IPS-20b (cell line): ENCODE data around the gene FERMT2.
A peak's percentile ranks its signal among the peaks of the same experiment; 100 is the strongest.

ENCODE experiments used
- H3K27ac ChIP-seq: one replicate; pipeline ENCODE4 v1.5.1; 2013; ENCODE audit warnings: low read length
- H3K27me3 ChIP-seq: 2 replicates; pipeline ENCODE4 v1.6.1; 2013; ENCODE audit warnings: mild to moderate bottlenecking, low read length, inconsistent platforms; ENCODE audit not compliant: insufficient read depth
- H3K36me3 ChIP-seq: 2 replicates; pipeline ENCODE4 v1.6.1; 2013; ENCODE audit warnings: low read depth, mild to moderate bottlenecking, inconsistent platforms, low read length, moderate library complexity; ENCODE audit not compliant: insufficient read depth
- H3K4me1 ChIP-seq: 2 replicates; pipeline ENCODE4 v1.6.1; 2013; ENCODE audit warnings: mild to moderate bottlenecking, control low read depth, inconsistent platforms, low read length, moderate library complexity; ENCODE audit not compliant: insufficient read depth
- H3K4me3 ChIP-seq: 2 replicates; pipeline ENCODE4 v1.5.1; 2013; ENCODE audit warnings: mild to moderate bottlenecking, low read length, inconsistent platforms
- H3K9ac ChIP-seq: 2 replicates; pipeline ENCODE4 v1.6.1; 2013; ENCODE audit warnings: low read depth, mild to moderate bottlenecking, inconsistent platforms, low read length, moderate library complexity
- H3K9me3 ChIP-seq: 2 replicates; pipeline ENCODE4 v1.6.1; 2013; ENCODE audit warnings: mild to moderate bottlenecking, low read depth, low read length, inconsistent platforms; ENCODE audit not compliant: insufficient read depth

Gene FERMT2

GRCh38 chr14:52960627-52961026 lies 9.8 kb upstream of the FERMT2 start:
- Histone ChIP-seq H3K27ac (no peak overlapping the region), H3K9me3 (no peaks in the 10 kb centered on the region; the same call in none of the 2 replicates), H3K36me3 (no peaks in the 10 kb centered on the region), H3K4me3 (no peak overlapping the region), H3K9ac (no peak overlapping the region), H3K27me3 (no peaks in the 10 kb centered on the region), H3K4me1 (no peaks in the 10 kb centered on the region)

GRCh38 chr14:52954346-52955214 lies 3.7 kb upstream of the FERMT2 start:
- H3K4me1 ChIP-seq, result peaks cover 29% of the 10 kb centered on the region
- no peak overlapping the region for H3K27ac ChIP-seq
- H3K9me3 ChIP-seq, result no peaks in the 10 kb centered on the region; the same call in 1 of the 2 replicates
- peak overlapping the region; percentile 41; the same call in 1 of the 2 replicates for H3K9ac ChIP-seq
- H3K27me3 ChIP-seq, result no peaks in the 10 kb centered on the region
- no peaks in the 10 kb centered on the region for H3K36me3 ChIP-seq
- H3K4me3 ChIP-seq, result no peak overlapping the region

- Histone ChIP-seq H3K9ac (peak overlapping the region; percentile 92), H3K36me3 (peaks cover 16% of the 10 kb centered on the region), H3K27ac (peak overlapping the region; percentile 77), H3K27me3 (no peaks in the 10 kb centered on the region), H3K4me3 (peak overlapping the region; percentile 75), H3K4me1 (peaks cover 43% of the 10 kb centered on the region), H3K9me3 (no peaks in the 10 kb centered on the region)
Observed at GRCh38 chr14:52951681-52952554, 1.1 kb upstream of the FERMT2 start.

GRCh38 chr14:52950410-52950897 lies 396 bp downstream of the FERMT2 start:
- Histone ChIP-seq H3K36me3 (peaks cover 20% of the 10 kb centered on the region), H3K9ac (peak overlapping the region; percentile 94; the same call in 1 of the 2 replicates), H3K4me3 (peak overlapping the region; percentile 99), H3K4me1 (peaks cover 43% of the 10 kb centered on the region), H3K9me3 (no peaks in the 10 kb centered on the region), H3K27ac (peak overlapping the region; percentile 69), H3K27me3 (no peaks in the 10 kb centered on the region)

- Histone ChIP-seq H3K4me1 (peaks cover 38% of the 10 kb centered on the region), H3K9me3 (no peaks in the 10 kb centered on the region), H3K36me3 (peaks cover 20% of the 10 kb centered on the region), H3K27me3 (no peaks in the 10 kb centered on the region), H3K4me3 (peak overlapping the region; percentile 99), H3K27ac (peak overlapping the region; percentile 69), H3K9ac (peak overlapping the region; percentile 94)
Observed at GRCh38 chr14:52949711-52950409, 990 bp downstream of the FERMT2 start.

GRCh38 chr14:52949249-52949648 lies 1.6 kb downstream of the FERMT2 start:
- Histone ChIP-seq H3K9me3 (no peaks in the 10 kb centered on the region), H3K36me3 (peaks cover 20% of the 10 kb centered on the region), H3K9ac (peak overlapping the region; percentile 94; the same call in 1 of the 2 replicates), H3K4me3 (peak overlapping the region; percentile 99), H3K4me1 (peaks cover 31% of the 10 kb centered on the region), H3K27ac (no peak overlapping the region), H3K27me3 (no peaks in the 10 kb centered on the region)

GRCh38 chr14:52948836-52949235 lies 2.0 kb downstream of the FERMT2 start:
- H3K27ac ChIP-seq, result no peak overlapping the region
- H3K9me3 ChIP-seq, result no peaks in the 10 kb centered on the region
- peak overlapping the region; percentile 99 for H3K4me3 ChIP-seq
- peaks cover 27% of the 10 kb centered on the region for H3K4me1 ChIP-seq
- H3K27me3 ChIP-seq, result no peaks in the 10 kb centered on the region
- peak overlapping the region; percentile 94; the same call in 1 of the 2 replicates for H3K9ac ChIP-seq
- peaks cover 20% of the 10 kb centered on the region for H3K36me3 ChIP-seq

- no peaks in the 10 kb centered on the region for H3K9me3 ChIP-seq
- H3K9ac ChIP-seq, result peak overlapping the region; percentile 94; the same call in 1 of the 2 replicates
- H3K4me1 ChIP-seq, result peaks cover 25% of the 10 kb centered on the region
- H3K27me3 ChIP-seq, result no peaks in the 10 kb centered on the region
- no peak overlapping the region for H3K27ac ChIP-seq
- peak overlapping the region; percentile 99; the same call in 1 of the 2 replicates for H3K4me3 ChIP-seq
- H3K36me3 ChIP-seq, result peaks cover 20% of the 10 kb centered on the region
Observed at GRCh38 chr14:52948039-52948438, 2.8 kb downstream of the FERMT2 start.

GRCh38 chr14:52944254-52944653 lies 6.6 kb downstream of the FERMT2 start:
- Histone ChIP-seq H3K4me3 (no peak overlapping the region), H3K27me3 (no peaks in the 10 kb centered on the region), H3K36me3 (peaks cover 20% of the 10 kb centered on the region), H3K27ac (no peak overlapping the region), H3K4me1 (peaks cover 12% of the 10 kb centered on the region), H3K9ac (no peak overlapping the region), H3K9me3 (no peaks in the 10 kb centered on the region)

- Histone ChIP-seq H3K27ac (no peak overlapping the region), H3K27me3 (no peaks in the 10 kb centered on the region), H3K36me3 (no peaks in the 10 kb centered on the region), H3K9me3 (no peaks in the 10 kb centered on the region), H3K4me1 (no peaks in the 10 kb centered on the region; the same call in 1 of the 2 replicates), H3K4me3 (no peak overlapping the region), H3K9ac (no peak overlapping the region)
Observed at GRCh38 chr14:52939427-52939826, 11.4 kb downstream of the FERMT2 start.

GRCh38 chr14:52937869-52938268 lies 13.0 kb downstream of the FERMT2 start:
- Histone ChIP-seq H3K4me1 (no peaks in the 10 kb centered on the region; the same call in 1 of the 2 replicates), H3K9me3 (no peaks in the 10 kb centered on the region), H3K27me3 (no peaks in the 10 kb centered on the region), H3K4me3 (no peak overlapping the region), H3K36me3 (no peaks in the 10 kb centered on the region), H3K9ac (no peak overlapping the region), H3K27ac (no peak overlapping the region)
